Stomach (tissue), 4 donors: ENCODE data around the gene CDC14B.
"Not testable (repeated sequence)": the region's sequence is repeated elsewhere in the genome, so short reads cannot be mapped to it uniquely, and the experiment has no call there.

ENCODE experiments used
- EP300 ChIP-seq: sonication (generic); formaldehyde crosslinking; IDR thresholded peaks from one replicate; pipeline ENCODE4 v1.6.1; 2017; ENCODE audit warnings: antibody characterized with exemption
- POLR2AphosphoS5 ChIP-seq, 3 donors: sonication (generic); formaldehyde crosslinking; IDR thresholded peaks; one replicate each; pipeline ENCODE4 v1.6.1; 2016; ENCODE audit warnings: antibody characterized with exemption in 3 of 3
- TF ChIP-seq, protein P1 (sequence below), 7 experiments: fragments of 450-650 bp in 4 of 7; fragments of 200-600 bp in 3 of 7; sonication (generic) in 3 of 7; IDR thresholded peaks; one replicate each; pipeline ENCODE4 v1.5.1; 2016 to 2019; ENCODE audit warnings: antibody characterized with exemption in 7 of 7, control low read depth in 2 of 7, mild to moderate bottlenecking in 1 of 7

DNA sequence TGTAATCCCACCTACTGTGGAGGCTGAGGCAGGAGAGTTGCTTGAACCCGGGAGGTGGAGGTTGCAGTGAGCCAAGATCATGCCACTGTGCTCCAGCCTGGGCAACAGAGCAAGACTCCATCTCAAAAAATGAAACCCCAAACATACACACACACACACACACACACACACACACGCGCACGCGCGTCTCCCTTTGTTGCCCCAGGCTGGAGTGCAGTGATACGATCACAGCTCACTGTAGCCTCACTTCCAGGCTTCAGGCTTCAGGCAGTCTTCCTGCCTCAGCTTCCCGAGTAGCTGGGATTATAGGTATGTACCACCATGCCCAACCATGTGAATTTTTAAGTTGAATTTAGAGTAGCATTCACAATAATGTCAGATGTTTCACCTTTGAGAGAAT is 13.9 kb upstream of the CDC14B start:
- TF ChIP-seq EP300; POLR2AphosphoS5 (IDR thresholded peaks at IDR 0.05): not testable (repeated sequence)
- TF ChIP-seq, protein P1, sequence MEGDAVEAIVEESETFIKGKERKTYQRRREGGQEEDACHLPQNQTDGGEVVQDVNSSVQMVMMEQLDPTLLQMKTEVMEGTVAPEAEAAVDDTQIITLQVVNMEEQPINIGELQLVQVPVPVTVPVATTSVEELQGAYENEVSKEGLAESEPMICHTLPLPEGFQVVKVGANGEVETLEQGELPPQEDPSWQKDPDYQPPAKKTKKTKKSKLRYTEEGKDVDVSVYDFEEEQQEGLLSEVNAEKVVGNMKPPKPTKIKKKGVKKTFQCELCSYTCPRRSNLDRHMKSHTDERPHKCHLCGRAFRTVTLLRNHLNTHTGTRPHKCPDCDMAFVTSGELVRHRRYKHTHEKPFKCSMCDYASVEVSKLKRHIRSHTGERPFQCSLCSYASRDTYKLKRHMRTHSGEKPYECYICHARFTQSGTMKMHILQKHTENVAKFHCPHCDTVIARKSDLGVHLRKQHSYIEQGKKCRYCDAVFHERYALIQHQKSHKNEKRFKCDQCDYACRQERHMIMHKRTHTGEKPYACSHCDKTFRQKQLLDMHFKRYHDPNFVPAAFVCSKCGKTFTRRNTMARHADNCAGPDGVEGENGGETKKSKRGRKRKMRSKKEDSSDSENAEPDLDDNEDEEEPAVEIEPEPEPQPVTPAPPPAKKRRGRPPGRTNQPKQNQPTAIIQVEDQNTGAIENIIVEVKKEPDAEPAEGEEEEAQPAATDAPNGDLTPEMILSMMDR (IDR thresholded peaks at IDR 0.05), result not testable (repeated sequence)
